IMR-90 (cell line): Measurements from ENCODE around the gene HS3ST5. TPM values are rescaled to one million over a fixed set of nuclear protein-coding genes. Genes with fewer than 3 reads are reported as not detected.

ENCODE experiments used
- ATAC-seq: fragments of 200-7000 bp; cut with Tn5 transposase; 2 replicates; pipeline ENCODE4 v1.9.1; 2020; ENCODE audit warnings: low read depth, mild to moderate bottlenecking, moderate library complexity
- BruUV-seq: library from RNA; stranded (reverse); fragments of 400-500 nt; replicated peaks from 2 replicates; lab custom pipeline; 2021; lab: Mats Ljungman, UMichigan
- CTCF ChIA-PET: fragments of 300-600 bp; formaldehyde crosslinking; extraction: SDS; loops from one replicate; lab custom pipeline; 2021; ENCODE audit warnings: antibody characterized with exemption; lab: Yijun Ruan, JAX
- POLR2A ChIA-PET: fragments of 300-600 bp; sonication (Branson Sonifier 250); formaldehyde crosslinking; loops from one replicate; lab custom pipeline; 2022; ENCODE audit warnings: antibody characterized with exemption; ENCODE audit not compliant: unreplicated experiment; lab: Charles Lee
- DNase-seq: peaks from one replicate; pipeline ENCODE4 v3.0.0; 2013
- H2AFZ ChIP-seq: replicated peaks from 2 replicates; pipeline ENCODE3; 2013; ENCODE audit warnings: low read length, mild to moderate bottlenecking; ENCODE audit not compliant: poor library complexity
- H2AK5ac ChIP-seq: 2 replicates; pipeline ENCODE4 v1.6.1; 2013; ENCODE audit warnings: low read depth, low read length, inconsistent platforms
- H2AK9ac ChIP-seq: replicated peaks from 2 replicates; pipeline ENCODE3; 2013; ENCODE audit warnings: mild to moderate bottlenecking, low read depth, low read length, moderate library complexity; ENCODE audit not compliant: poor library complexity
- H2BK120ac ChIP-seq: 2 replicates; pipeline ENCODE4 v1.6.1; 2013; ENCODE audit warnings: low read depth, low read length, inconsistent platforms
- H2BK15ac ChIP-seq: 3 replicates; pipeline ENCODE4 v1.6.1; 2013; ENCODE audit warnings: low read depth, low read length, inconsistent platforms
- H2BK20ac ChIP-seq: 2 replicates; pipeline ENCODE4 v1.6.1; 2013; ENCODE audit warnings: low read depth, mild to moderate bottlenecking, inconsistent platforms, low read length, moderate library complexity
- H2BK5ac ChIP-seq: 2 replicates; pipeline ENCODE4 v1.6.1; 2013; ENCODE audit warnings: mild to moderate bottlenecking, low read depth, low read length, inconsistent platforms; ENCODE audit not compliant: poor library complexity, severe bottlenecking
- H3K14ac ChIP-seq: replicated peaks from 2 replicates; pipeline ENCODE4 v1.6.1; 2013; ENCODE audit warnings: low read depth, low read length, inconsistent platforms
- H3K18ac ChIP-seq: 2 replicates; pipeline ENCODE4 v1.6.1; 2013; ENCODE audit warnings: low read depth, low read length, control low read depth
- H3K23ac ChIP-seq: 2 replicates; pipeline ENCODE4 v1.6.1; 2013; ENCODE audit warnings: low read depth, low read length, inconsistent platforms
- H3K27ac ChIP-seq: 2 replicates; pipeline ENCODE4 v1.5.1; 2013; ENCODE audit warnings: mild to moderate bottlenecking, control low read depth, low read length; ENCODE audit not compliant: insufficient read depth
- H3K27me3 ChIP-seq: 2 replicates; pipeline ENCODE4 v1.6.1; 2013; ENCODE audit warnings: low read length; ENCODE audit not compliant: control insufficient read depth, insufficient read depth
- H3K36me3 ChIP-seq: 2 replicates; pipeline ENCODE4 v1.6.1; 2013; ENCODE audit warnings: low read length, mixed read lengths; ENCODE audit not compliant: control insufficient read depth, insufficient read depth
- H3K4ac ChIP-seq: 2 replicates; pipeline ENCODE4 v1.6.1; 2013; ENCODE audit warnings: low read depth, low read length, inconsistent platforms
- H3K4me1 ChIP-seq: 2 replicates; pipeline ENCODE4 v1.6.1; 2013; ENCODE audit warnings: low read length, mixed read lengths; ENCODE audit not compliant: control insufficient read depth, insufficient read depth
- H3K4me2 ChIP-seq: 2 replicates; pipeline ENCODE4 v1.6.1; 2013; ENCODE audit warnings: low read depth, mild to moderate bottlenecking, control low read depth, low read length, moderate library complexity
- H3K4me3 ChIP-seq: 2 replicates; pipeline ENCODE4 v1.5.1; 2013; ENCODE audit warnings: low read depth, mild to moderate bottlenecking, control low read depth, low read length, moderate library complexity; ENCODE audit not compliant: insufficient read depth
- H3K56ac ChIP-seq: 2 replicates; pipeline ENCODE4 v1.6.1; 2013; ENCODE audit warnings: low read length, inconsistent platforms; ENCODE audit not compliant: insufficient read depth; ENCODE audit errors: extremely low read depth
- H3K79me1 ChIP-seq, 2 experiments: 2 replicates each; pipeline ENCODE4 v1.6.1; 2013; ENCODE audit warnings: low read length in 2 of 2, inconsistent platforms in 1 of 2, low read depth in 1 of 2
- H3K9ac ChIP-seq: 2 replicates; pipeline ENCODE4 v1.6.1; 2013; ENCODE audit warnings: low read depth, low read length, control low read depth
- H3K9me1 ChIP-seq: 2 replicates; pipeline ENCODE4 v1.6.1; 2013; ENCODE audit warnings: low read length, inconsistent platforms; ENCODE audit not compliant: insufficient read depth
- H3K9me3 ChIP-seq: 2 replicates; pipeline ENCODE4 v1.6.1; 2013; ENCODE audit warnings: low read length; ENCODE audit not compliant: control insufficient read depth, insufficient read depth
- H4K20me1 ChIP-seq: 2 replicates; pipeline ENCODE4 v1.6.1; 2013; ENCODE audit warnings: low read length, inconsistent platforms; ENCODE audit not compliant: insufficient read depth
- H4K5ac ChIP-seq: 2 replicates; pipeline ENCODE4 v1.6.1; 2013; ENCODE audit warnings: mild to moderate bottlenecking, low read depth, low read length, control low read depth
- H4K8ac ChIP-seq, 2 experiments: 2 replicates each; pipeline ENCODE4 v1.6.1; 2013; ENCODE audit warnings: low read depth in 2 of 2, low read length in 2 of 2, control low read depth in 1 of 2, inconsistent platforms in 1 of 2
- H4K91ac ChIP-seq: 2 replicates; pipeline ENCODE4 v1.6.1; 2013; ENCODE audit warnings: low read depth, low read length, inconsistent platforms; ENCODE audit not compliant: insufficient read depth
- CEBPB ChIP-seq: IDR thresholded peaks from 2 replicates; pipeline ENCODE4 v1.6.1; 2012; ENCODE audit warnings: low read depth, low read length, improper control_type of control experiment
- FOS ChIP-seq: fragments of 150-350 bp; IDR thresholded peaks from 2 replicates; pipeline ENCODE4 v1.6.1; 2016; ENCODE audit warnings: low read depth, low read length
- MAFK ChIP-seq: IDR thresholded peaks from 2 replicates; pipeline ENCODE4 v1.6.1; 2012; ENCODE audit warnings: low read depth, low read length, improper control_type of control experiment
- POLR2A ChIP-seq: IDR thresholded peaks from 2 replicates; pipeline ENCODE4 v1.6.1; 2012; ENCODE audit warnings: mild to moderate bottlenecking, low read depth, low read length
- RAD21 ChIP-seq: IDR thresholded peaks from 2 replicates; pipeline ENCODE4 v1.6.1; 2012; ENCODE audit warnings: low read length, improper control_type of control experiment
- WGBS, 2 experiments: methylation state at CpG; one replicate each; pipeline versions ENCODE4 v1.1.5 to v1.1.7; 2013; ENCODE audit warnings: missing lambda C conversion rate in 2 of 2; ENCODE audit not compliant: insufficient read length in 1 of 2; ENCODE audit errors: extremely low coverage in 2 of 2; 5-methylcytosine and 5-hydroxymethylcytosine counted together
- dilution Hi-C: fragments of 300-500 bp; cut with HindIII; formaldehyde crosslinking; loops from one replicate; pipeline ENCODE4 v1.14.3; 2018; ENCODE audit warnings: low sequenced_read_pairs; ENCODE audit not compliant: unreplicated experiment
- in situ Hi-C: fragments of 300-500 bp; cut with MboI; formaldehyde crosslinking; loops from 3 replicates; pipeline ENCODE4 v1.14.3; 2019; ENCODE audit warnings: low sequenced_read_pairs, inconsistent platforms, mixed read lengths
- intact Hi-C: fragments of 100-400 bp; cut with micrococcal nuclease; formaldehyde crosslinking; loops from 2 replicates; pipeline ENCODE4 v1.10.0; 2022
- polyA plus RNA-seq, 3 experiments: library from polyadenylated mRNA; depleted of rRNA; stranded (reverse); fragments of >200 nt; gene quantifications; 2 replicates each; pipeline ENCODE4 v1.2.3, GENCODE V29; 2012; ENCODE audit warnings: low replicate concordance in 1 of 3
- total RNA-seq: library from RNA; depleted of rRNA; stranded (reverse); fragments of >200 nt; gene quantifications from 2 replicates; pipeline ENCODE4 v1.2.3, GENCODE V29; 2012
- TF ChIP-seq, protein P1 (sequence below): fragments of 150-350 bp; IDR thresholded peaks from 2 replicates; pipeline ENCODE4 v1.6.1; 2017; ENCODE audit warnings: mild to moderate bottlenecking, antibody characterized with exemption, low read length, low read depth

Gene HS3ST5
- total and polyA plus RNA-seq, 2 of the 4 experiments (the other 2 are of a cell fraction): not detected

DNA sequence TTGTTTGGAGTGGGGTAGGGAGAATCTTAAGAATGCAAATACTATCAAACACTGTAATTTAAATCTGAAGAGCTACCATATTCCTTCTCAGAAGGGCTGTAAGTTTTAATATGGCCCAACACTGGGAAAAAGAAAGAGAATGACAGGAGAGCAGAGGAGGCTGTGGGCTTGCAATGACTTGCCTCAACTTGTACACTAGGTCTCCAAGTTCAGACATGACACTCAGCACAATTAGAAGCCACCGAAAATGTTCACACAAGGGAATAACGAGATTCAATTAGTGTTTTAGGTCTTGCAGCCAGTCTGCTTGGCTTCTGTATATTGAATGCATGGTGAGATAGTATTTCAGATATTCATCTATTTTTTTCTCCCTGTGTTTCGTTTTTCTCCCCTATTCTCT lies 89.4 kb downstream of the HS3ST5 start:
- H3K4me3 ChIP-seq: no peak overlapping the region
- H2AK9ac ChIP-seq: no peak overlapping the region
- H4K8ac ChIP-seq: no peak overlapping the region
- DNase-seq: no peak
- H4K5ac ChIP-seq: no peak overlapping the region
- no peaks in the 10 kb centered on the region for H3K9me3 ChIP-seq
- ChIA-PET CTCF (no interaction called here), POLR2A (no interaction called here)
- no peak for ATAC-seq
- H3K56ac ChIP-seq: no peak overlapping the region
- H3K36me3 ChIP-seq: no peaks in the 10 kb centered on the region
- intact Hi-C loops: no loop called here
- H3K4me1 ChIP-seq: no peaks in the 10 kb centered on the region
- no peak overlapping the region for H2AK5ac ChIP-seq
- no peak overlapping the region for H4K91ac ChIP-seq
- TF ChIP-seq CEBPB: no peak
- TF ChIP-seq MAFK: no peak
- no peak for TF ChIP-seq POLR2A
- no peak for TF ChIP-seq FOS
- TF ChIP-seq, protein P1, sequence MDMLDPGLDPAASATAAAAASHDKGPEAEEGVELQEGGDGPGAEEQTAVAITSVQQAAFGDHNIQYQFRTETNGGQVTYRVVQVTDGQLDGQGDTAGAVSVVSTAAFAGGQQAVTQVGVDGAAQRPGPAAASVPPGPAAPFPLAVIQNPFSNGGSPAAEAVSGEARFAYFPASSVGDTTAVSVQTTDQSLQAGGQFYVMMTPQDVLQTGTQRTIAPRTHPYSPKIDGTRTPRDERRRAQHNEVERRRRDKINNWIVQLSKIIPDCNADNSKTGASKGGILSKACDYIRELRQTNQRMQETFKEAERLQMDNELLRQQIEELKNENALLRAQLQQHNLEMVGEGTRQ: no peak
- TF ChIP-seq RAD21: no peak
- no peak overlapping the region for H2BK15ac ChIP-seq
- H4K20me1 ChIP-seq: no peaks in the 10 kb centered on the region
- H2AFZ ChIP-seq: no peak overlapping the region
- no peak overlapping the region for H3K9ac ChIP-seq
- no peak overlapping the region for H3K27ac ChIP-seq
- no peak overlapping the region for H3K4me2 ChIP-seq
- H2BK20ac ChIP-seq: no peak overlapping the region
- H2BK5ac ChIP-seq: no peak overlapping the region
- no peaks in the 10 kb centered on the region for H3K79me1 ChIP-seq
- dilution Hi-C loops: no loop called here
- H3K9me1 ChIP-seq: no peaks in the 10 kb centered on the region
- no peak overlapping the region for H3K23ac ChIP-seq
- H3K14ac ChIP-seq: no peak overlapping the region
- in situ Hi-C loops: no loop called here
- no peaks in the 10 kb centered on the region for H3K27me3 ChIP-seq
- H3K4ac ChIP-seq: no peak overlapping the region
- H3K18ac ChIP-seq: no peak overlapping the region
- WGBS, 2 experiments: no CpG with 5 or more reads among the region's 3 CpGs
- BruUV-seq: no TSS peak
- no peak overlapping the region for H2BK120ac ChIP-seq
